HCT116 (cell line): ENCODE results near the gene BRD9.
"Not testable (repeated sequence)": the region's sequence is repeated elsewhere in the genome, so short reads cannot be mapped to it uniquely, and the experiment has no call there.

Source experiments
- CEBPB ChIP-seq: IDR thresholded peaks from 2 replicates; pipeline ENCODE4 v1.6.1; 2012; ENCODE audit warnings: low read depth
- CTCF ChIP-seq, 3 experiments: fragments of 200-600 bp in 1 of 3; sonication (generic) in 1 of 3; IDR thresholded peaks in 2 of 3; conservative IDR thresholded peaks in 1 of 3; 2 replicates each; pipeline ENCODE4 v1.5.1; 2012 to 2017; ENCODE audit warnings: low read depth in 2 of 3, low read length in 2 of 3, antibody characterized with exemption in 1 of 3, borderline replicate concordance in 1 of 3, control low read depth in 1 of 3, mild to moderate bottlenecking in 1 of 3, mixed read lengths in 1 of 3, mixed run types in 1 of 3, moderate library complexity in 1 of 3; ENCODE audit not compliant: insufficient read depth in 1 of 3
- EZH2 ChIP-seq: fragments of 200-600 bp; sonication (generic); IDR thresholded peaks from 2 replicates; pipeline ENCODE4 v1.6.1; 2017; ENCODE audit warnings: antibody characterized with exemption, mixed run types
- JUND ChIP-seq: IDR thresholded peaks from 2 replicates; pipeline ENCODE4 v1.6.1; 2012
- POLR2A ChIP-seq: IDR thresholded peaks from 2 replicates; pipeline ENCODE4 v1.7.0; 2011; ENCODE audit warnings: borderline replicate concordance; ENCODE audit not compliant: insufficient read depth, insufficient read length; ENCODE audit errors: extremely low read depth
- POLR2AphosphoS5 ChIP-seq: IDR thresholded peaks from 2 replicates; pipeline ENCODE4 v1.6.1; 2011; ENCODE audit warnings: mild to moderate bottlenecking, low read depth, low read length, moderate library complexity
- SP1 ChIP-seq: IDR thresholded peaks from 2 replicates; pipeline ENCODE4 v1.6.1; 2012; ENCODE audit warnings: low read depth
- TCF7L2 ChIP-seq: IDR thresholded peaks from 2 replicates; pipeline ENCODE4 v1.7.0; 2011; ENCODE audit warnings: borderline replicate concordance, inconsistent platforms; ENCODE audit not compliant: insufficient read depth, insufficient read length; ENCODE audit errors: extremely low read depth
- ZFX ChIP-seq: fragments of 450-650 bp; IDR thresholded peaks from 2 replicates; pipeline ENCODE4 v1.6.1; 2017

GRCh38 chr5:825544-825943 is 67.1 kb downstream of the BRD9 start:
- not testable (repeated sequence) for TF ChIP-seq POLR2A; TCF7L2; SP1; CTCF (IDR thresholded peaks at IDR 0.05 in 2 of 3, conservative IDR thresholded peaks at IDR 0.05 in 1 of 3; ENCODE audit: borderline replicate concordance in 1 of 3, insufficient read depth in 1 of 3, low read depth in 2 of 3, low read length in 2 of 3); EZH2; POLR2AphosphoS5; JUND; CEBPB; ZFX
